ENCODE data around the gene ACER2. TPM values are rescaled to one million over a fixed set of nuclear protein-coding genes. Genes with fewer than 3 reads are reported as not detected.

The ACER2 gene
- total RNA-seq, 1 donor: 2.2 TPM

GRCh38 chr9:19420877-19421276 lies 12.1 kb downstream of the ACER2 start:
- Histone ChIP-seq H4K20me1 (ENCODE audit: insufficient read depth, low read length) (no peaks in the 10 kb centered on the region), H2AFZ (ENCODE audit: low read length) (no peak overlapping the region), H3K4me1 (ENCODE audit: insufficient read depth, low read length) (peaks cover 6% of the 10 kb centered on the region), H3K9me3 (ENCODE audit: low read depth, low read length) (no peaks in the 10 kb centered on the region), H3K4me2 (ENCODE audit: insufficient read depth, low read length) (no peak overlapping the region), H3K27ac (ENCODE audit: low read depth, low read length) (no peak overlapping the region), H3K36me3 (ENCODE audit: insufficient read depth, low read length) (no peaks in the 10 kb centered on the region), H3K79me2 (ENCODE audit: insufficient read depth, low read length) (no peaks in the 10 kb centered on the region), H3K4me3 (ENCODE audit: insufficient read depth, low read length) (no peak overlapping the region), H3K27me3 (ENCODE audit: insufficient read depth, low read length) (no peaks in the 10 kb centered on the region)
- TF ChIP-seq, protein P1, sequence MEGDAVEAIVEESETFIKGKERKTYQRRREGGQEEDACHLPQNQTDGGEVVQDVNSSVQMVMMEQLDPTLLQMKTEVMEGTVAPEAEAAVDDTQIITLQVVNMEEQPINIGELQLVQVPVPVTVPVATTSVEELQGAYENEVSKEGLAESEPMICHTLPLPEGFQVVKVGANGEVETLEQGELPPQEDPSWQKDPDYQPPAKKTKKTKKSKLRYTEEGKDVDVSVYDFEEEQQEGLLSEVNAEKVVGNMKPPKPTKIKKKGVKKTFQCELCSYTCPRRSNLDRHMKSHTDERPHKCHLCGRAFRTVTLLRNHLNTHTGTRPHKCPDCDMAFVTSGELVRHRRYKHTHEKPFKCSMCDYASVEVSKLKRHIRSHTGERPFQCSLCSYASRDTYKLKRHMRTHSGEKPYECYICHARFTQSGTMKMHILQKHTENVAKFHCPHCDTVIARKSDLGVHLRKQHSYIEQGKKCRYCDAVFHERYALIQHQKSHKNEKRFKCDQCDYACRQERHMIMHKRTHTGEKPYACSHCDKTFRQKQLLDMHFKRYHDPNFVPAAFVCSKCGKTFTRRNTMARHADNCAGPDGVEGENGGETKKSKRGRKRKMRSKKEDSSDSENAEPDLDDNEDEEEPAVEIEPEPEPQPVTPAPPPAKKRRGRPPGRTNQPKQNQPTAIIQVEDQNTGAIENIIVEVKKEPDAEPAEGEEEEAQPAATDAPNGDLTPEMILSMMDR (IDR thresholded peaks at IDR 0.05; ENCODE audit: extremely low read depth, low read depth, low read length): no peak
- DNase-seq (ENCODE audit: insufficient read length, low spot score, missing footprints): no peak

DNA sequence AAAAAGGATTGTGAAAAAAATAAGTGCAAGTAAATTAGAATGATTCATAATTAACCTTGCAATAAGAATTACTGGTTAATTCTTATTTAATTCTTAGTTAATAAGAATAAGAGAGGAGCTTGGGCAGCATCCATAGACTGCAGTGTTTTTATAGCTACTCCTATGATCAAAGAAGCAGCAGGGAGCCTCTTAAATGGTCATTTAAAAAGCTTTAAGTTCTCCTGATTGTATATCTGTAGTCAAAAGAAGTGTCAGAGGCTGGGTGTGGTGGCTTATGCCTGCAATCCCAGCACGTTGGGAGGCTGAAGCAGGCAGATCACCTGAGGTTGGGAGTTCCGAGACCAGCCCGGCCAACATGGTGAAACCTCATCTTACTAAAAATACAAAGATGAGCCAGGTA lies 14.4 kb downstream of the ACER2 start:
- H3K27ac ChIP-seq (ENCODE audit: low read depth, low read length): no peak overlapping the region
- H3K36me3 ChIP-seq (ENCODE audit: insufficient read depth, low read length): no peaks in the 10 kb centered on the region
- H3K4me2 ChIP-seq (ENCODE audit: insufficient read depth, low read length): no peak overlapping the region
- H4K20me1 ChIP-seq (ENCODE audit: insufficient read depth, low read length): no peaks in the 10 kb centered on the region
- TF ChIP-seq, protein P1 (IDR thresholded peaks at IDR 0.05; ENCODE audit: extremely low read depth, low read depth, low read length): no peak
- H3K4me3 ChIP-seq (ENCODE audit: insufficient read depth, low read length): no peak overlapping the region
- peaks cover 6% of the 10 kb centered on the region for H3K4me1 ChIP-seq (ENCODE audit: insufficient read depth, low read length)
- H3K79me2 ChIP-seq (ENCODE audit: insufficient read depth, low read length): no peaks in the 10 kb centered on the region
- H2AFZ ChIP-seq (ENCODE audit: low read length): no peak overlapping the region
- H3K27me3 ChIP-seq (ENCODE audit: insufficient read depth, low read length): no peaks in the 10 kb centered on the region
- DNase-seq (ENCODE audit: insufficient read length, low spot score, missing footprints): no peak
- no peaks in the 10 kb centered on the region for H3K9me3 ChIP-seq (ENCODE audit: low read depth, low read length)

DNA sequence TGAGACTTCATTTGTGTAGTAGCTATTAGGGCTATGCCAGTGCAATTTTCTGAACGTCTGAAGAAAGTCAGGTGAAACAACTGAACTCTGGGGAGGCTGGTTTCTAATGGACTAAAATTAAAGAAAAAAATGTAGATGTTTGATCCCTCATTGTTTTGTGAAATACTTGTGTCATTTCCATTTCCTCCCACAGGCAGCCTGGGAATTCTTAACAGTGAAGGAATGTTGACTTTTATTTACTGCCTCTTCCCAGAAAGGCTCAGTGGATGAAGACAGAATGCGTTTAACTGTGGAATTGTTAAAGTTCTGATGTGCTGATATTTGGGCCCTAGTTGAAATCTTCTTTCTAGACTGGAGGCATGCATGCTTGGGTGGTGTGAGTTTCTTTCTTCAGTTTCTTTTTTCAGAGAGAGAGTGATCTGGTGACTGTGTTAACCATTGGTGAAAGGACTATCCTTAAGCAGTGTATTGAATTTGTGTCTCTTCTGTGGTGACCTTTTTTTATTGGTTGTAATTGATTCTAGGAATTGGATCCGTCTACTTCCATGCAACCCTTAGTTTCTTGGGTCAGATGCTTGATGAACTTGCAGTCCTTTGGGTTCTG lies 15.5 kb downstream of the ACER2 start:
- Histone ChIP-seq H3K4me2 (ENCODE audit: insufficient read depth, low read length) (no peak overlapping the region), H3K27me3 (ENCODE audit: insufficient read depth, low read length) (no peaks in the 10 kb centered on the region), H3K4me3 (ENCODE audit: insufficient read depth, low read length) (no peak overlapping the region), H2AFZ (ENCODE audit: low read length) (peak overlapping the region; percentile 21), H3K4me1 (ENCODE audit: insufficient read depth, low read length) (peaks cover 6% of the 10 kb centered on the region), H3K79me2 (ENCODE audit: insufficient read depth, low read length) (no peaks in the 10 kb centered on the region), H3K36me3 (ENCODE audit: insufficient read depth, low read length) (no peaks in the 10 kb centered on the region), H3K9me3 (ENCODE audit: low read depth, low read length) (no peaks in the 10 kb centered on the region), H3K27ac (ENCODE audit: low read depth, low read length) (no peak overlapping the region), H4K20me1 (ENCODE audit: insufficient read depth, low read length) (no peaks in the 10 kb centered on the region)
- no peak for DNase-seq (ENCODE audit: insufficient read length, low spot score, missing footprints)
- TF ChIP-seq, protein P1 (IDR thresholded peaks at IDR 0.05; ENCODE audit: extremely low read depth, low read depth, low read length): no peak

DNA sequence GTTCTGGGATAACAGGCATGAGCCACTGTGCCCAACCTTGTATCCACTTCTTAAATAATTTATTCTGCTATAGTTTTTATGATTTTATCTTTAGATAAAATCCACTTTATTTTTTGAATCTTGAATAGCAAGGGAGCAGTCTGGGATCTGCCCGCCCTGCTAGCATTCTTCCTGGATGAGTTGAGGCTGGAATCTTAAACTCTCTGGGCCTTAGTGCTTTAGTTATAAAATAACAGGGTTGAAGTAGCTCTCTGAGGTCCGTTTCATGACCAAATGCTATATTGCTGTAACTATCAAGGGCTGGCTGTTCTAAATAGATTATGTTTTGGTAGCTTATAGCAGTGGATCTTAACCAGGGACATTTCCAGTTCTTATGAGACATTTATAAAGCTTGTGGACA lies 20.8 kb downstream of the ACER2 start:
- Histone ChIP-seq H2AFZ (ENCODE audit: low read length) (peak overlapping the region; percentile 51), H4K20me1 (ENCODE audit: insufficient read depth, low read length) (no peaks in the 10 kb centered on the region), H3K4me2 (ENCODE audit: insufficient read depth, low read length) (no peak overlapping the region), H3K27ac (ENCODE audit: low read depth, low read length) (no peak overlapping the region), H3K36me3 (ENCODE audit: insufficient read depth, low read length) (no peaks in the 10 kb centered on the region), H3K79me2 (ENCODE audit: insufficient read depth, low read length) (no peaks in the 10 kb centered on the region), H3K9me3 (ENCODE audit: low read depth, low read length) (no peaks in the 10 kb centered on the region), H3K4me1 (ENCODE audit: insufficient read depth, low read length) (no peaks in the 10 kb centered on the region), H3K4me3 (ENCODE audit: insufficient read depth, low read length) (no peak overlapping the region), H3K27me3 (ENCODE audit: insufficient read depth, low read length) (no peaks in the 10 kb centered on the region)
- TF ChIP-seq, protein P1 (IDR thresholded peaks at IDR 0.05; ENCODE audit: extremely low read depth, low read depth, low read length): no peak
- DNase-seq (ENCODE audit: insufficient read length, low spot score, missing footprints): no peak
